Vagina (tissue), 2 donors: Measurements from ENCODE around the gene OLFM4.

ENCODE experiments used
- CTCF ChIP-seq, 3 experiments: fragments of 450-650 bp in 2 of 3; fragments of 200-600 bp in 1 of 3; sonication (generic) in 1 of 3; IDR thresholded peaks; one replicate each; pipeline ENCODE4 v1.5.1; 2017 to 2019; ENCODE audit warnings: antibody characterized with exemption in 3 of 3, mild to moderate bottlenecking in 2 of 3, moderate library complexity in 2 of 3
- POLR2A ChIP-seq, 2 donors: fragments of 450-650 bp; IDR thresholded peaks; one replicate each; pipeline ENCODE4 v1.6.1; 2017; ENCODE audit warnings: antibody characterized with exemption in 2 of 2, mild to moderate bottlenecking in 2 of 2, moderate library complexity in 2 of 2

- TF ChIP-seq POLR2A (IDR thresholded peaks at IDR 0.05) (no peak), CTCF (IDR thresholded peaks at IDR 0.05) (no peak)
Measured at GRCh38 chr13:53050151-53050550, 21.5 kb downstream of the OLFM4 start.
